Stimulated activated CD4-positive, alpha-beta T cell treated with anti-CD3 and anti-CD28 coated beads, Interleukin-1b, Interleukin-23, amount 100 ng/mL, for 24 hours (primary cell): ENCODE measurements around the gene HBEGF.

Experiments used
- DNase-seq, 4 experiments: peaks; one replicate each; pipeline ENCODE4 v3.0.0-alpha.2; 2020; ENCODE audit warnings: low read depth in 4 of 4, low spot score in 1 of 4

HBEGF gene

GRCh38 chr5:140338336-140338735, 8.1 kb downstream of the HBEGF start:
- DNase-seq = no peak

GRCh38 chr5:140337880-140338279, 8.5 kb downstream of the HBEGF start:
- DNase-seq = no peak

- DNase-seq = no peak
Observed at GRCh38 chr5:140336388-140336787, 10.0 kb downstream of the HBEGF start.

- DNase-seq = no peak
Observed at GRCh38 chr5:140331638-140332037, 14.8 kb downstream of the HBEGF start.

- DNase-seq = no peak
Observed at GRCh38 chr5:140329739-140330481, 16.5 kb downstream of the HBEGF start.

GRCh38 chr5:140328036-140328764, 18.2 kb downstream of the HBEGF start:
- DNase-seq = no peak

GRCh38 chr5:140327589-140327988, 18.8 kb downstream of the HBEGF start:
- no peak for DNase-seq

- DNase-seq = no peak
Observed at GRCh38 chr5:140325486-140325885, 20.9 kb downstream of the HBEGF start.

GRCh38 chr5:140324617-140325241, 21.7 kb downstream of the HBEGF start:
- DNase-seq = no peak

- no peak for DNase-seq
Observed at GRCh38 chr5:140324041-140324600, 22.3 kb downstream of the HBEGF start.

GRCh38 chr5:140322751-140323731, 23.4 kb downstream of the HBEGF start:
- DNase-seq = no peak

- no peak for DNase-seq
Observed at GRCh38 chr5:140321796-140322195, 24.6 kb downstream of the HBEGF start.

- DNase-seq = no peak
Observed at GRCh38 chr5:140319833-140320232, 26.6 kb downstream of the HBEGF start.

- no peak for DNase-seq
Observed at GRCh38 chr5:140318792-140319191, 27.6 kb downstream of the HBEGF start.

- DNase-seq = no peak
Observed at GRCh38 chr5:140317859-140318258, 28.5 kb downstream of the HBEGF start.

GRCh38 chr5:140312791-140313189, 33.6 kb downstream of the HBEGF start:
- no peak for DNase-seq

GRCh38 chr5:140312067-140312790, 34.2 kb downstream of the HBEGF start:
- DNase-seq = no peak

GRCh38 chr5:140311011-140311467, 35.4 kb downstream of the HBEGF start:
- no peak for DNase-seq

GRCh38 chr5:140310434-140310833, 36.0 kb downstream of the HBEGF start:
- no peak for DNase-seq

- no peak for DNase-seq
Observed at GRCh38 chr5:140309706-140310249, 36.6 kb downstream of the HBEGF start.
